ENCODE data around the gene IL13RA1. TPM values are rescaled to one million over a fixed set of nuclear protein-coding genes. Genes with fewer than 3 reads are reported as not detected.
"Not testable (repeated sequence)": the region's sequence is repeated elsewhere in the genome, so short reads cannot be mapped to it uniquely, and the experiment has no call there.

Gene IL13RA1
- total RNA-seq, 1 donor from 2014 or later: 29.9 TPM

GRCh38 chrX:118714521-118714920, 12.9 kb upstream of the IL13RA1 start:
- TF ChIP-seq, protein P1, sequence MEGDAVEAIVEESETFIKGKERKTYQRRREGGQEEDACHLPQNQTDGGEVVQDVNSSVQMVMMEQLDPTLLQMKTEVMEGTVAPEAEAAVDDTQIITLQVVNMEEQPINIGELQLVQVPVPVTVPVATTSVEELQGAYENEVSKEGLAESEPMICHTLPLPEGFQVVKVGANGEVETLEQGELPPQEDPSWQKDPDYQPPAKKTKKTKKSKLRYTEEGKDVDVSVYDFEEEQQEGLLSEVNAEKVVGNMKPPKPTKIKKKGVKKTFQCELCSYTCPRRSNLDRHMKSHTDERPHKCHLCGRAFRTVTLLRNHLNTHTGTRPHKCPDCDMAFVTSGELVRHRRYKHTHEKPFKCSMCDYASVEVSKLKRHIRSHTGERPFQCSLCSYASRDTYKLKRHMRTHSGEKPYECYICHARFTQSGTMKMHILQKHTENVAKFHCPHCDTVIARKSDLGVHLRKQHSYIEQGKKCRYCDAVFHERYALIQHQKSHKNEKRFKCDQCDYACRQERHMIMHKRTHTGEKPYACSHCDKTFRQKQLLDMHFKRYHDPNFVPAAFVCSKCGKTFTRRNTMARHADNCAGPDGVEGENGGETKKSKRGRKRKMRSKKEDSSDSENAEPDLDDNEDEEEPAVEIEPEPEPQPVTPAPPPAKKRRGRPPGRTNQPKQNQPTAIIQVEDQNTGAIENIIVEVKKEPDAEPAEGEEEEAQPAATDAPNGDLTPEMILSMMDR (IDR thresholded peaks at IDR 0.05; ENCODE audit: unreplicated experiment): no peak
- H3K4me1 Mint-ChIP-seq (ENCODE audit: low read depth): no peaks in the 10 kb centered on the region
- no peak overlapping the region for H3K27ac Mint-ChIP-seq
- no peak overlapping the region for H3K4me3 Mint-ChIP-seq (ENCODE audit: low read depth)
- H3K9me3 Mint-ChIP-seq (ENCODE audit: low read depth): peaks cover 26% of the 10 kb centered on the region
- no peaks in the 10 kb centered on the region for H3K27me3 Mint-ChIP-seq
- H3K36me3 Mint-ChIP-seq (ENCODE audit: insufficient read depth): no peaks in the 10 kb centered on the region
- no peak for DNase-seq (ENCODE audit: low spot score, unreplicated experiment)

- H3K27me3 Mint-ChIP-seq: not testable (repeated sequence)
These were observed 11.5 kb upstream of the IL13RA1 start for GRCh38 chrX:118715917-118716316.

DNA sequence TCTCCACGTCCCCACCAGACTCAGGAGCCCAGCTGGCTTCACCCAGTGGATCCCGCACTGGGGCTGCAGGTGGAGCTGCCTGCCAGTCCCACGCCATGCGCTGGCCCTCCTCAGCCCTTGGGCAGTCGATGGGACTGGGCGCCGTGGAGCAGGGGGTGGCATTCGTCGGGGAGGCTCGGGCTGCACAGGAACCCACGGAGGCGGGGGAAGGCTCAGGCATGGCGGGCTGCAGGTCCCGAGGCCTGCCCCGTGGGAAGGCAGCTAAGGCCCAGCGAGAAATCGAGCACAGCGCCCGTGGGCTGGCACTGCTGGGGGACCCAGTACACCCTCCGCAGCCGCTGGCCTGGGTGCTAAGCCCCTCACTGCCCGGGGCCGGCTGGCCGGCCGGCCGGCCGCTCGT, 10.6 kb upstream of the IL13RA1 start:
- H3K27ac Mint-ChIP-seq; H3K36me3 Mint-ChIP-seq (ENCODE audit: insufficient read depth); DNase-seq (ENCODE audit: low spot score, unreplicated experiment); H3K4me3 Mint-ChIP-seq (ENCODE audit: low read depth); H3K4me1 Mint-ChIP-seq (ENCODE audit: low read depth); H3K27me3 Mint-ChIP-seq: not testable (repeated sequence)
- peaks cover 21% of the 10 kb centered on the region for H3K9me3 Mint-ChIP-seq (ENCODE audit: low read depth)

More at GRCh38 chrX:118715917-118716316, 11.5 kb upstream of the IL13RA1 start:
- H3K9me3 Mint-ChIP-seq (ENCODE audit: low read depth): peaks cover 18% of the 10 kb centered on the region
- H3K27ac Mint-ChIP-seq; H3K4me1 Mint-ChIP-seq (ENCODE audit: low read depth); DNase-seq (ENCODE audit: low spot score, unreplicated experiment); H3K36me3 Mint-ChIP-seq (ENCODE audit: insufficient read depth); H3K4me3 Mint-ChIP-seq (ENCODE audit: low read depth): not testable (repeated sequence)

DNA sequence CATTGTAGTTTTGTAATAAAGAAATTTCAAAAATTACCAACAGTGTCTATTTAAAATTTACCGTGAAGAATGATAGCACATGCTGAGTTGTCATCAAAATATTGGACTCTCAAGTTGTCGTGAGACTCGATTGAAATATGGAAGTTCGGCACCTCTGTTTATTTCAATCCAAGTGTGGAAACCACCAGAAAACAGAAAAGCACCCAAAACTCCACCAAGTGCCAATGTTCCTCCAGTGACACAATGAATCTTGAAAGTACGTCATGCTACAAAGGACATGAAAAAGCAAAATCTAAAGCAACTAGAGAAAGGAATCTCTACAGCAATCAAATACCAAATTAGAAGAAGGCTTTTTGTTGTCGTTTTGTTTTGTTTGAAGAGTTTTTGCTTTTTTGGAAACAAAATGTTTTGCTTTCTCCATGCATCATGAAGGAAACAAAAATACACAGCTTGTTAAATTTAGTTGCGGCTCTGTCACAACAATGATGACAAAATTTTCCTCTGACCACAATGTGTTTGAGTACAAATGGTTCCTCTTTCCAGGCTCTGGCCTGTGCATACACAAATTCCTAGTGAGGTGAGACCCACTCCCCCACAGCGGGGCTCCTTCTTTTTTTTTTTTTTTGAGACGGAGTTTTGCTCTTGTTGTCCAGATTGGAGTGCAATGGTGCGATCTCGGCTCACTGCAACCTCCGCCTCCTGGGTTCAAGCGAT, 9.6 kb upstream of the IL13RA1 start:
- Mint-ChIP-seq H3K4me3 (ENCODE audit: low read depth) (no peak overlapping the region), H3K27me3 (no peaks in the 10 kb centered on the region), H3K36me3 (ENCODE audit: insufficient read depth) (no peaks in the 10 kb centered on the region), H3K9me3 (ENCODE audit: low read depth) (peaks cover 21% of the 10 kb centered on the region), H3K4me1 (ENCODE audit: low read depth) (no peaks in the 10 kb centered on the region), H3K27ac (no peak overlapping the region)
- no peak for DNase-seq (ENCODE audit: low spot score, unreplicated experiment)
- TF ChIP-seq, protein P1 (IDR thresholded peaks at IDR 0.05; ENCODE audit: unreplicated experiment): no peak

- peaks cover 20% of the 10 kb centered on the region for H3K9me3 Mint-ChIP-seq (ENCODE audit: low read depth)
- H3K4me1 Mint-ChIP-seq (ENCODE audit: low read depth): no peaks in the 10 kb centered on the region
- H3K27ac Mint-ChIP-seq: no peak overlapping the region
- TF ChIP-seq, protein P1 (IDR thresholded peaks at IDR 0.05; ENCODE audit: unreplicated experiment): no peak
- H3K27me3 Mint-ChIP-seq: no peaks in the 10 kb centered on the region
- H3K4me3 Mint-ChIP-seq (ENCODE audit: low read depth): no peak overlapping the region
- H3K36me3 Mint-ChIP-seq (ENCODE audit: insufficient read depth): no peaks in the 10 kb centered on the region
- no peak for DNase-seq (ENCODE audit: low spot score, unreplicated experiment)
These were observed 8.7 kb upstream of the IL13RA1 start for GRCh38 chrX:118718737-118719136.

DNA sequence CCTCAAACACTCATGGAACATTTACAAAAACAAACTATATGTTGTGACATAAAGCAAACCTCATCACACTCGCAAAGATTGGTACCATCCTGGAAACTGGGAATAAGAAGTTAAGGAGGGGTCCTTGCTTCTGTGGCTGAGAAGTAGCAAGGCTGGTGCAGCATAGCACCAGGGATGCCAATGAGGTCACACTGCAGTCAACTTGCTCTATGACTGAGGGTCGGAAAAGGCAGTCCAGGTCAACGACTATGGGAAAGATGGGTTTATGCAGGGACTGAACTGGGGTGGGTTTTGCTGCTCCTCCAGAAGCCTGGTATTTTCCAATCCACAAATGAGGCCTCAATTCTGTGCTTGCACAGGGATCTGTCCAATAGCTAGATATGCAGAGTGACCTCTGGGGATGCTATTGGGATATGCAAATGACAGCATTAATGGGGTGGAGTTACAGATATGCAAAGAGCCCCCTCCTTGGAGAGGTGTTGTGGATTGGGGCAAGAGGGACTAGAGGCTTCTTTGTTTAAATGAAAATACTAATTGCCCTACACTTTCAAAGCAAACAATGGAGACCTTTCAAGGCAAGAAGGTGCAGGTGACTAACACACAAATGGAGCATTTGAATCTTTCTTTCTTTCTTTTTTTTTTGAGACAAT, 7.2 kb upstream of the IL13RA1 start:
- H3K4me1 Mint-ChIP-seq (ENCODE audit: low read depth): peaks cover 1% of the 10 kb centered on the region
- TF ChIP-seq, protein P1 (IDR thresholded peaks at IDR 0.05; ENCODE audit: unreplicated experiment): no peak
- no peaks in the 10 kb centered on the region for H3K27me3 Mint-ChIP-seq
- H3K27ac Mint-ChIP-seq: no peak overlapping the region
- no peaks in the 10 kb centered on the region for H3K36me3 Mint-ChIP-seq (ENCODE audit: insufficient read depth)
- H3K9me3 Mint-ChIP-seq (ENCODE audit: low read depth): peaks cover 19% of the 10 kb centered on the region
- DNase-seq (ENCODE audit: low spot score, unreplicated experiment): no peak
- H3K4me3 Mint-ChIP-seq (ENCODE audit: low read depth): no peak overlapping the region

Measured in progenitor cell of endocrine pancreas (in vitro differentiated cells).